ENCODE data around the gene OR9Q1.

- no peak for TF ChIP-seq CTCF (CRISPR knock-in tag; IDR thresholded peaks at IDR 0.05)
- TF ChIP-seq ATF4 (CRISPR knock-in tag; IDR thresholded peaks at IDR 0.05) = no peak
- TF ChIP-seq EZH2 (conservative IDR thresholded peaks at IDR 0.05; ENCODE audit: low read depth, low read length) = no peak
- TF ChIP-seq PCBP1 (IDR thresholded peaks at IDR 0.05; ENCODE audit: borderline replicate concordance, low read depth, low read length) = no peak
- TF ChIP-seq POLR2A (IDR thresholded peaks at IDR 0.05; ENCODE audit: insufficient read depth in 1 of 2, low read depth in 2 of 2, low read length in 2 of 2) = no peak
These were observed 73.8 kb downstream of the OR9Q1 start for GRCh38 chr11:58097437-58097836.
